ENCODE results near the gene RELN.

DNA sequence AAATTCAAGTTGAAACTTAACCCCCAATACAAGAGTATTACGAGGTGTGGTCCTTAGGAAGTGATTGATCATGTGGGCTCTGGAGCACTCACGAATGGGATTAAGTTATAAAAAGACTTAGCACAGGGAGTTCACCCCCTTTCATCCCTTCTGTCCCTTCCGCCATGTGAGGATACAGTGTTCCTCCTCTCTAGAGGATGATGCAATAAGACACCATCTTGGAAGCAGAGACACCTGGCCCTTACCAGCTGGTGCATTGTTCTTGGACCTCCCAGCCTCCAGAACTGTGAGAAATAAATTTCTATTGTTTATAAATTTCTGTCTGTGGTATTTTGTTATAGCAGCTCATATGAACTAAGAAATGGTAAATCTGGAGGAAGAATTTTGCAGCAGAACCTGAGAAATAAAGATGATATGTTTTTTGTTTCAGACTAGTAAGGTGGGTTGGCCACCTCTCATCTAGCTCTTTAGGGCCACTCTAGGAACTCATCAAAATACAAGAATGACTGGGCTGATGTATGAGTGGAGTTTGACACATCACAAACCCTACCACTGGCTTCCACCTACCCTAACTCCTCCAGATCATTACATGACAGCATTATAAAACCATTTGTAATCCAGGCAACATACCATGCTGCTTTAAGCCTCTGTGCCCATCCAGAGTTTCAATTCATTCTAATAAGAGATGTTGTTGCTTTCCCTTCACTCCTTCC lies 565.8 kb downstream of the RELN start:
- TF ChIP-seq, protein P1, sequence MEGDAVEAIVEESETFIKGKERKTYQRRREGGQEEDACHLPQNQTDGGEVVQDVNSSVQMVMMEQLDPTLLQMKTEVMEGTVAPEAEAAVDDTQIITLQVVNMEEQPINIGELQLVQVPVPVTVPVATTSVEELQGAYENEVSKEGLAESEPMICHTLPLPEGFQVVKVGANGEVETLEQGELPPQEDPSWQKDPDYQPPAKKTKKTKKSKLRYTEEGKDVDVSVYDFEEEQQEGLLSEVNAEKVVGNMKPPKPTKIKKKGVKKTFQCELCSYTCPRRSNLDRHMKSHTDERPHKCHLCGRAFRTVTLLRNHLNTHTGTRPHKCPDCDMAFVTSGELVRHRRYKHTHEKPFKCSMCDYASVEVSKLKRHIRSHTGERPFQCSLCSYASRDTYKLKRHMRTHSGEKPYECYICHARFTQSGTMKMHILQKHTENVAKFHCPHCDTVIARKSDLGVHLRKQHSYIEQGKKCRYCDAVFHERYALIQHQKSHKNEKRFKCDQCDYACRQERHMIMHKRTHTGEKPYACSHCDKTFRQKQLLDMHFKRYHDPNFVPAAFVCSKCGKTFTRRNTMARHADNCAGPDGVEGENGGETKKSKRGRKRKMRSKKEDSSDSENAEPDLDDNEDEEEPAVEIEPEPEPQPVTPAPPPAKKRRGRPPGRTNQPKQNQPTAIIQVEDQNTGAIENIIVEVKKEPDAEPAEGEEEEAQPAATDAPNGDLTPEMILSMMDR (IDR thresholded peaks at IDR 0.05) = no peak
- no peak for TF ChIP-seq POLR2A (IDR thresholded peaks at IDR 0.05)

All from testis (tissue), 2 donors.